Measurements from ENCODE around the gene GRK7. TPM values are rescaled to one million over a fixed set of nuclear protein-coding genes. Genes with fewer than 3 reads are reported as not detected.
"Not testable (repeated sequence)": the region's sequence is repeated elsewhere in the genome, so short reads cannot be mapped to it uniquely, and the experiment has no call there.

The GRK7 gene
- total and polyA plus RNA-seq, 12 donors = 0.07 to 0.11 (median 0.07) TPM; not detected in 9

DNA sequence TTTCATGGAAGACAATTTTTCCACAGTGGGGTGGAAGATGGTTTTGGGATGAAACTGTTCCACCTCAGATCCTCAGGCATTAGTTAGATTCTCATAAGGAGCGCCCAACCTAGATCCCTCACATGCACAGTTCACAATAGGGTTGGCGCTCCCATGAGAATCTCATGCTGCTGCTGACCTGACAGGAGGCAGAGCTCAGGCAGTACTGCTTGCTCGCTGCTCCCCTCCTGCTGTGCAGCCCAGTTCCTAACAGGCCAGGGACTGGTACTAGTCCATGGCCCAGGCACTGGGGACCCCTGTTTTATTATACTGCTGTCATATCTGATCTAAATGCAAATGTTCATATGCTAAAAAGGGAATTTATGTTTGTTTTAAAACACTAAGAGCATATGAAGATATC is 9.8 kb upstream of the GRK7 start:
- WGBS, 4 donors = 95 to 100% (median 96%) methylated on average over 2 to 3 of the region's 3 CpGs
- Histone ChIP-seq H3K4me1 (replicated peaks in 1 of 2) (no peaks in the 10 kb centered on the region), H3K27me3 (no peaks in the 10 kb centered on the region), H3K4me3 (no peak overlapping the region), H3K36me3 (replicated peaks in 1 of 2) (peaks cover 0 to 11% of the 10 kb centered on the region in 2 donors), H3K27ac (no peak overlapping the region), H3K9me3 (replicated peaks in 1 of 3) (no peaks in the 10 kb centered on the region)
- intact Hi-C loops (cut with DNase I) = no loop called here
- no peak for DNase-seq
- TF ChIP-seq, protein P1, sequence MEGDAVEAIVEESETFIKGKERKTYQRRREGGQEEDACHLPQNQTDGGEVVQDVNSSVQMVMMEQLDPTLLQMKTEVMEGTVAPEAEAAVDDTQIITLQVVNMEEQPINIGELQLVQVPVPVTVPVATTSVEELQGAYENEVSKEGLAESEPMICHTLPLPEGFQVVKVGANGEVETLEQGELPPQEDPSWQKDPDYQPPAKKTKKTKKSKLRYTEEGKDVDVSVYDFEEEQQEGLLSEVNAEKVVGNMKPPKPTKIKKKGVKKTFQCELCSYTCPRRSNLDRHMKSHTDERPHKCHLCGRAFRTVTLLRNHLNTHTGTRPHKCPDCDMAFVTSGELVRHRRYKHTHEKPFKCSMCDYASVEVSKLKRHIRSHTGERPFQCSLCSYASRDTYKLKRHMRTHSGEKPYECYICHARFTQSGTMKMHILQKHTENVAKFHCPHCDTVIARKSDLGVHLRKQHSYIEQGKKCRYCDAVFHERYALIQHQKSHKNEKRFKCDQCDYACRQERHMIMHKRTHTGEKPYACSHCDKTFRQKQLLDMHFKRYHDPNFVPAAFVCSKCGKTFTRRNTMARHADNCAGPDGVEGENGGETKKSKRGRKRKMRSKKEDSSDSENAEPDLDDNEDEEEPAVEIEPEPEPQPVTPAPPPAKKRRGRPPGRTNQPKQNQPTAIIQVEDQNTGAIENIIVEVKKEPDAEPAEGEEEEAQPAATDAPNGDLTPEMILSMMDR (IDR thresholded peaks at IDR 0.05) = no peak
- TF ChIP-seq POLR2A (IDR thresholded peaks at IDR 0.05) = no peak

DNA sequence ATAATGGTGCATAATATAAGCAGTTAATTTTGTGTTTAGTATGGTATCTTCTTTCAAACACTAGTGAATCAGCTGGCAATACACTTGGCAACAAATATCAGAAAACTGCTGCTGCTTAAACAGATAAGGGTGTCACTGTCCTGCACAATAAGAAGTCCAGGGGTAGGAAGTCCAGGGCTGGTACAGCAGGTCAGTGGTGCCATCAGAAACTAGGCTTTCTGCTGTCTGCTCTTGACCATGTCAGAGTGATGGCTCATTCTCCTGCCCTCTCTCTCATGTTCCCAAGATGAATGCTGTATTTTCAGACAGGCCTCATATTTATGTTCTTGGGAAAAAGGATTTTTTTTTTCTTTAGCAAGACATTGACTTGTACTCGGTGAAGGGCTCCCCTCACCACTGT is 9.2 kb upstream of the GRK7 start:
- no peaks in the 10 kb centered on the region for H3K27me3 ChIP-seq
- TF ChIP-seq, protein P1 (IDR thresholded peaks at IDR 0.05) = no peak
- TF ChIP-seq POLR2A (IDR thresholded peaks at IDR 0.05) = no peak
- no peaks in the 10 kb centered on the region for H3K4me1 ChIP-seq (replicated peaks in 1 of 2)
- H3K4me3 ChIP-seq = no peak overlapping the region
- 64 to 84% (median 78%) methylated on average over 1 of the region's 1 CpG for WGBS, 4 donors
- H3K9me3 ChIP-seq (replicated peaks in 1 of 3) = no peaks in the 10 kb centered on the region
- peaks cover 0 to 6% of the 10 kb centered on the region in 2 donors for H3K36me3 ChIP-seq (replicated peaks in 1 of 2)
- DNase-seq = no peak
- intact Hi-C loops (cut with DNase I) = no loop called here
- no peak overlapping the region for H3K27ac ChIP-seq

DNA sequence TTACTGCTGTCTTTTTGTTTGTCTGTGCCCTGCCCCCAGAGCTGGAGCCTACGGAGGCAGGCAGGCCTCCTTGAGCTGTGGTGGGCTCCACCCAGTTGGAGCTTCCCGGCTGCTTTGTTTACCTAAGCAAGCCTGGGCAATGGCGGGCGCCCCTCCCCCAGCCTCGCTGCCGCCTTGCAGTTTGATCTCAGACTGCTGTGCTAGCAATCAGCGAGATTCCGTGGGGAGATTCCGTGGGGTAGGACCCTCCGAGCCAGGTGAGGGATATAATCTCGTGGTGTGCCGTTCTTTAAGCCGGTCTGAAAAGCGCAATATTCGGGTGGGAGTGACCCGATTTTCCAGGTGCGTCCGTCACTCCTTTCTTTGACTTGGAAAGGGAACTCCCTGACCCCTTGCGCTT is 656 bp upstream of the GRK7 start:
- H3K4me3 ChIP-seq; H3K4me1 ChIP-seq (replicated peaks in 1 of 2); H3K9me3 ChIP-seq (replicated peaks in 1 of 3); H3K27me3 ChIP-seq; DNase-seq; H3K27ac ChIP-seq; H3K36me3 ChIP-seq (replicated peaks in 1 of 2); intact Hi-C loops (cut with DNase I): not testable (repeated sequence)
- 90 to 94% (median 91%) methylated on average over 9 to 16 of the region's 19 CpGs for WGBS, 4 donors

DNA sequence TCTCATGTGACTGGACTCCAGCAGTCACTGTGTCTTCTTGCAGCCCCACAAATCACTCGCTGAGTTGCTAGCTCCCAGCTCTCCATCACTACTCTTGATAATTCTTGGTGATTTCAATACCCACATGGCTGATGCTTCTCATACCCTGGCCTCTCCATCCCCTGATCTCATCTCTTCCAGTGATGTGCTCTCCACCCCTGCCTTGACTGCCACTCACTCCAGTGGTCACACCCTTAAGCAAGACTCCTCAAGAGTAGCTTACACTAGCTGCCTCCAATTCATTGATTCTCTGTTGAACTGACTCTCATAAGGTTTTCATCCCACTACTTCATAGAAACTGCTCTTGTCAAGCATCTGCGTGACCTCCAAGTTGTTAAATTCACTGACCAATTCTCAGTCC is 837 bp downstream of the GRK7 start:
- H3K36me3 ChIP-seq (replicated peaks in 1 of 2) = no peaks in the 10 kb centered on the region
- no peaks in the 10 kb centered on the region for H3K27me3 ChIP-seq
- no peaks in the 10 kb centered on the region for H3K4me1 ChIP-seq (replicated peaks in 1 of 2)
- no peak for TF ChIP-seq POLR2A (IDR thresholded peaks at IDR 0.05)
- TF ChIP-seq, protein P1 (IDR thresholded peaks at IDR 0.05) = no peak
- DNase-seq = no peak
- intact Hi-C loops (cut with DNase I) = no loop called here
- 97 to 100% (median 98%) methylated on average over 2 of the region's 2 CpGs for WGBS, 4 donors
- H3K9me3 ChIP-seq (replicated peaks in 1 of 3) = no peaks in the 10 kb centered on the region
- no peak overlapping the region for H3K4me3 ChIP-seq
- H3K27ac ChIP-seq = no peak overlapping the region

DNA sequence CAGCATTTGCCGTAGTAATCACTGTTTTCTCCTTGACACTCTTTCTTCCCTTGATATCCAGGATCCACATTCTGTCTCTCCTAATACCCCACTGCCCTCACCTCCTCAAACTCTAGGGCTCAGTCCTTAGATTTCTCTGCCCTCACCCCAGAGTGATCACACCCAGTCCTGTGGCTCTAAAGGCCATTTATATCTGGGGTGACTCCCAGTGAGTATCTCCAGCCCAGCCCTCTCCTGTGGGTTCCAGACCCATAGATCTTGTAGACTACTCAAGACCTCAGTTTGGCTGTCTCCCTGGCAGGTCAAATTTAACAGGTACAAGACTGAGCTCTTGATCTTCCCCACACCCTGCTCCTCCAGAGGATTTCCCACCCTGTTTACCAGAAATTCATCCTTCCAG is 1.3 kb downstream of the GRK7 start:
- DNase-seq = no peak
- H3K36me3 ChIP-seq (replicated peaks in 1 of 2) = no peaks in the 10 kb centered on the region
- WGBS, 4 donors = 86 to 100% (median 94%) methylated on average over 1 of the region's 1 CpG

More for the DNA sequence above, 1.3 kb downstream of the GRK7 start:
- TF ChIP-seq, protein P1 (IDR thresholded peaks at IDR 0.05) = no peak
- TF ChIP-seq POLR2A (IDR thresholded peaks at IDR 0.05) = no peak
- intact Hi-C loops (cut with DNase I) = no loop called here
- Histone ChIP-seq H3K9me3 (replicated peaks in 1 of 3) (no peaks in the 10 kb centered on the region), H3K27ac (no peak overlapping the region), H3K27me3 (no peaks in the 10 kb centered on the region), H3K4me3 (no peak overlapping the region), H3K4me1 (replicated peaks in 1 of 2) (no peaks in the 10 kb centered on the region)
